ENCODE data around the gene HTRA1.
A peak's percentile ranks its signal among the peaks of the same experiment; 100 is the strongest.

HTRA1 gene

DNA sequence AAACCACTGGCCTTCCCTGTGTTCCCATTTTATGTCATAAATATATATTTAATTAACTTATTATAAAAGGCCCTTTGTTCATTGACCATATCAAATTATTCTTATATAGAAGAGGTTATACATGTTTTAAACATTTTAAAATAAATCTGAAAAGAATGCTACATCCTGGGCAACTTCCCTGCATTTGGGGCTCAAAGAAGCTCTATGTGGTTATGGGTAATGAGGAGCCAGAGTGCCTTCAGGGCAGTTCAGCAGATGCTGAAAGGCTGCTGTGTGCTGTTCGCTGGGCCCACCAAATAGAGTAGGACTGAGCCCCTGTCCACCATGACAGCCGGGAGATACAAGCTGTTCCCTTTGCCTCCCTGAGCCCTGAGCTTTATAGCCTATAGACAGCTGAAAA, 35.9 kb downstream of the HTRA1 start:
- DNase-seq = no peak

DNA sequence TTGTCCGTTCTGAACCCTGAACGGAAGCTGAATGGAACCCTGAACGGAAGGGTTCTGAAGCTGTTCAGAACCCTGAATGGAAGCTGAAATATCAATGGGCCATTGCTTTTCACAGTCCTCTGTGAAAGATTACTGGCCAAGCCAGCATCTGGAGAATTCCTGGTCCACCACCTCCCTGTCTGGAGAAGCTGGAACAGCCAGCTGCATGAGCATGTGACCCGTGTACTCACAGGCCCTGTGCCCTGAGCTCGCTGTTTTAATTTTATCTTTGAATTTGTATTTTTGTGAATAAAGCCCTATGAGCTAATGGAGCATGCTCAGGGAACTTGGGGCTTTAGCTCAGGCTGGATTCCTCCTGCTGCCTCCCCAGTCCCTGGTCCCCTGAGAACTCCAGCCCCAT, 37.2 kb downstream of the HTRA1 start:
- no peak for DNase-seq

DNA sequence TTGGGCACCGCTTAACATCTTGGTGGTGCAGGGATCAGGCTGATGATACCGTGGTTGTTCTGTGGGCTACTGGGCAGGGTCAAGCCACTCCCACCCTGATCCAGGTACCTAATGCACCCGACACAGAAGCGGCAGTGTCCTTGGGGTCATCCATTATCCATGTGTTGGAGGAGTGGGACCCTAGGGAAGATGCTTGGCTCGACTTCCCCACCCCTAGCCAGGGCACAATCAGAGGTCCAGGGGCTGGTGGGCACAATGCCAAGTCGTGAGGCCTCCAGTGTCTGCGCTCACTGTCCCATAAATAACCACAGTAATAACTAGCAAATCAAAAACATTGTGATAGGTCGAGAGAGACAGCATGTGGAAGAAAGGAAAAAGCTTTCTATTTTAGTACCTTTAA, 37.7 kb downstream of the HTRA1 start:
- no peak for DNase-seq

DNA sequence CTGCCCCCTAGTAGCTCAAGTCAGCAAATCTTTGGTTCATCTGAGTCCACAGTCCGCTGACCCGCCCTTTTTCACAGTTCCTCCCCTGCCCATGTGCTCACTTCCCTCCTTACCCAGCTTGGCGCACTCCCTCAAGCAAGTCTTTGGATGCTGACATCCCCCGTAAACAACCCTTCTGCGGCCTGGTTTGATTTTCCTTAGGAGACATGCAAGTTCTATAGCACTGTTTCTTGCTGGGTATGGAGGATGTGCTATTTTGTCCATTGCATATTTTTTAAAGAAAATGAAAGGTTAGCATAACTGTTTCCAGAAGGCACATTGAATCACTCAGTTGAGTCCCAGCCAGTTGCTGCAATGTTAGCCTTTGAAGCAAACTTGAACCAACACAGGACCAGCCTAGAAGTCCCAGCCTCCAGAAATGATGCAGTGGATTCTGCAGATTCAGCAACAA, 38.2 kb downstream of the HTRA1 start:
- no peak for DNase-seq

DNA sequence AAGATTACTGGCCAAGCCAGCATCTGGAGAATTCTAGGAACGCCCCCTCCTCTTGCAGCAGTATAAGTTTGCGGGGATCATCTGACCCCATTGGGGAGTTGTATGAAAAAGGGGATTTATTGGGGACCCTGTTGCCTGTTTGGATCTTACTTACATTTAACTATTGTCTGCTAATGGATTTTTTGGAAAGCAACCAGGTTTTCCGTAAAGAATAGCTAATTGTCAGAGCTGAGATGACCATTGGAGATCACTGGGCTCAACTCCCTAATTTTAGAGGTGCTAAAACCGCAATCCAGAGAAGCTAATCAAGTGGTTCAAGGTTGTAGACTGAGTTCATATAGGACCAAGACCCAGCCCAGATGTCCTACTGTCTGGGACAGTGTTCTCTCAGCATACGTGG, 38.8 kb downstream of the HTRA1 start:
- DNase-seq = no peak

DNA sequence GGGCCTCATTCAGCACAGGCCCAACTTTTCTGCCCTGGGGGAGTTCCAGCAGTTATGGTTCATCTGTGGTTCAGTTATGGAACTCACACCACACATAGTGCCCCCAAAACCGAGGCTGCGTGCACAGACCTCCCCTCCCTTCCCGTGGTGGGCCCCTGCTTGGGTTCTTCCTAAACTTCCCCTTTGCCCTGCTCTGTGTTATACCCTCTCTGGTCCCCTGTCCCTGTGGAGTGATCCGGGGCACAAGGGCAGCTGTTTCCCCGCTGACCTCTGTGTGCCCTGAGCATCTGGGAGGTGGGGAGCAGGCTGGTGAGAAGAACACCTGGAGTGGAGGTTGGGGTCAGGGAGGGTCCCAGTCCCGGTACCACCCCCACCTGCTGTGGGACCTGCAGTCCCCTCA, 39.4 kb downstream of the HTRA1 start:
- no peak for DNase-seq

DNA sequence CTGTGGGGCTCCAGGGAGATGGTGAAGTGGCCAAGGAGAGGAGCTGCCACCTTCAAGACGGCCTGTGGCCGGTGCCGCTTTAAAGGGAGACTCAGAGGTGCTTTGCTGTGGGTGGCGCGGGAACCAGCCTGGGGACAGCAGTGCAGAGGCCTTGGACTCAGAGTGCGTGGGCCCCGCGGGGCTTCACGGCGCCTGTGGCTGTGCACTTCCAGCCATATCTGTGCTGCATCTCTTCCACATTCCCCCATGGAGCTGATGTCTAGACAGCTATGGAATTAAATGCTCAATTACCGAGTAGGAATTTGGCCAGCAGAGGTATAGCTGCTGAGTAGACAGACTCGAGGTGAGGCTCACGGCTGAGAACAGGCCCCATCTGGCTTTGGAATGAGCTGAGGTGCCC, 41.7 kb downstream of the HTRA1 start:
- no peak for DNase-seq

DNA sequence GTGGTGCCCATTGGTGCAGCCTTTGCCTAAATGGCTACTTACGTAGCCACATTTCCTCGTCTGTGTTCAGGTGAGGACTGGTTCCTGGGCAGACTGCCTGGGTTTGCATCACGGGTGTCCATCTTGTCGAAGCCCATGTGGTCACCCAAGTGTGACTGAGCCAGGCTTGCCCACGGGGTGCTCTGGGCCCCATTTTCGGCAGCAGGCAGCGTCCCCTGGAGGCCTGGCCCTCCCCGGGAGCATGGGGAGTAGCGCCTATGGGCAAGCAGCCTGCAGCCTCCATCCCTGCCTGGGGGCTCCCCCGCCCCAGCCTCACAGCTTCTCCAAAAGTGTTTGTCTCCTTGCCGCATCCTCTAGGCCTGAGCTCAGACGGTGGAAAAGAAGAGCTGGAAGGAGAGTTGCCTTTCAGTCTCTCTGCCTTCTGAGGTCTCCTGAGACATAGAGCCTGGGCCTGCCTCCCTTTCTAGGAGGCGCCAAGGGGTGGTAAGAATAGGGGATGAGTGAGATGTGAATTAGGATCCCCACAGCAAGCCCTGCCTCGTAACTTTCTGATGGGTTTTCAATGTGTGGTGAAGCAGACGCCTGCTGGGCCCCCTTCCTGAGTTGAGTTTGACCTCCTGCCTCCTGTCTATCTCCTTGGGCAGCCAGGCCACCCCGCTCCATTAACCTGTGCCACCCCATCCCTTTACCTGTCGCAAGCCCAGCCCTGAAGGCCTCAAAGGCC, 42.7 kb downstream of the HTRA1 start:
- DNase-seq = no peak

DNA sequence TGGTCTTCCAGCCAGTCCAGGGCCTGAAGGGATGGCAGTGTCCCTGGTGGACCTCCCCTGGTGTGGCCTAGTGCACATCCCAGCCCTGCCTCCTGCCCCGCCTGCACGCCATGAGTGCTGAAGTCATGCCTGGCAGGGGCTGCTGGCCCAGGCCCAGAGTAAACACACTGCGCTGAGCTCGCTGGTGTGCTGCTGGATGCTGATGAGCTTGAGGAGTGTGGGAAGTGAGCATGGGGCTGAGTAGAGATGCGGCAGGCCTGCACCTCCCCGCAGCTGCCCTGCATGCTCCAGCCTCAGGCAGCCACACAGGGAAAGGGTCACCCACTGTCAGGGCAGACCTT, 43.2 kb downstream of the HTRA1 start:
- peak; percentile 78 for DNase-seq

DNA sequence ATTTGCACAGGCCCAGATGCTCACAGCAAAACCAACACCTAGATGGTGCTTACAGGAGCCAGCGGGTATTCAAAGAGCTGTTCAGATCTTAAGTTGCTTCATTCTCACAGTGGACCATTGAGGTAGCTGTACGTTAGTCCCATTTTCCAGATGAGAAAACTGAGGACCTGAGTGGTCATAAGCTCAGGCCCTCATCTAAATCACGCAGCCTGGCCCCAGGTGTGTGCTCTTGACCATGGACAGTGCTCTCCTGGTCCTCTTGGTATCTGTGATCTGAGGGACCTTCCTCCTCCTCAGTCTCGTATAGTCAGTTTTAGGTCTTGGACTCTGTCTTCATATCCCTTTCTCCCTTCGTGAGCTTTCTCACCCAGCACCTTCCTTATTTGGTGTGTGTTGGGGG, 43.7 kb downstream of the HTRA1 start:
- no peak for DNase-seq

DNA sequence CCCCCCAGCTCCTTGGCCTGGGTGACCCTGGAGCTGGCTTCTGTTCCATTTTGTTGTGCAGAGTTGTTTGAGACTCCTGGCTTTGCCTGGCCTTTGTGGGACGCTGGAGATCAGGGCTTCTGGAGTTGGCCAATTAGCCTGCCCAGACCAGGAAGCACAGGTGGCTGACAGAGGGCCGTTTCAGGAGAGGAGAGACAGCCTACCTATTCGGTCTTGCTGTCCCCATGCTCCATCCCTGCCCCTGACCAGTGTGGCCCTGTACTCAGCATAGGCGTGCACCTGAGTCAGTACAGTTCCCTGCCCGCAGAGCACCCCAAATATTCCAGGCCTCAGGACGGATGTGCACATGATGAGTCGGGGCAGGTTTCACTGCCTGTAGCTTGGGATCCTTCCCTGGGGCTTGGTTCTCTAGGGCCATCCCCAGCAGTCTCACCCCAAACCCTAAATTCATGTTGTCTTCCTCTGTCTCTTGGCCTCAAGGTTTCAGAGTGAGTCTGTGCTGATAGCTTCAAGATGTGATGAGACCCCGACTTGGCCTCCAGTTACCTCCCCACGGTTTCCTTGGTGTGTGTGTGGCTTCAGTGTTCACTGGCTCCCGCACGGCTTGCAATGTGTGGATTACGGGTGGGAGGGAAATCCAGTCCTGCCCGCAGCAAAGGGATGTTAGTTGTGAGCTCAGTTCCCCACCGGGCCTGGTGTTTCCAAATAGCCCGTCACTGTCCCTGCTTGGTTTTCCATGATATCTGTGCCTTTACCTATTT, 44.7 kb downstream of the HTRA1 start:
- no peak for DNase-seq

DNA sequence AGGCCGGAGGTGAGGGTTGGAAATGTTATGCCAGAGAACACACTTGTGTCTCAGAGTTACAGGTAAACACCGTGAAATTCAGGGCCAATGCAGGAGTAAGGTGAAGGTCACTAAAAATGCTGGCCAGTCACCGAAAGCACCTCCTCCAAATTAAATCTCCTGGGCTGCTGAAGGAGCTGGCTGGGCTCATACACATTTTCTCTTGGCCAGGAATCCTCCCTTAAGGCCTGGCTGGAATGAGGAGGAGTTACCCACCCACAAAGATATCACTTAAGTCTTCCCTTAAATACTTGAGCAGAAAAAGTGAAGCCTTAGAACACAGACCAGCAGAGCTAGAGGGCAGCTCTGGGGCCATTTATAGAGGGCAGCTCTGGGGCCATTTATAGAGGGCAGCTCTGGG, 46.3 kb downstream of the HTRA1 start:
- no peak for DNase-seq

DNA sequence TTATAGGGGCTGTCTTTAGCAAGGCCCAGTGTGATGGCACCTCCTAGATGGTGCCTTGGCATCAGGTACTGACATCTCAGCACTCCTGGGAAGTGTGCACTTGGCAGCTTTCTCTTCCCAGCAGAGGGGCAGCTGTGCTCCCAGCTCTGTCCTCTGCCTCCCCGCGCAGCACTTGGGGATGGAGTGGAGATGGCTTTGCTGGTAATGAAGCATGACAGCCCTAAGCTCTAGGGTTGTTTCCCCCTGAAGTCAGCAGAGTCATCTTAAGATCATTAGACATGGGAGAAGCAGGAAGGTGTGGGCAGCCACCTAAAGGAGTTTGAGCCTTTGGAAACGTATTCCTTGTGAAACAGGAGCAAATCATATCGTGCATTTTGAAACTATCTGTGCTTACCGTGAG, 46.7 kb downstream of the HTRA1 start:
- DNase-seq = no peak

DNA sequence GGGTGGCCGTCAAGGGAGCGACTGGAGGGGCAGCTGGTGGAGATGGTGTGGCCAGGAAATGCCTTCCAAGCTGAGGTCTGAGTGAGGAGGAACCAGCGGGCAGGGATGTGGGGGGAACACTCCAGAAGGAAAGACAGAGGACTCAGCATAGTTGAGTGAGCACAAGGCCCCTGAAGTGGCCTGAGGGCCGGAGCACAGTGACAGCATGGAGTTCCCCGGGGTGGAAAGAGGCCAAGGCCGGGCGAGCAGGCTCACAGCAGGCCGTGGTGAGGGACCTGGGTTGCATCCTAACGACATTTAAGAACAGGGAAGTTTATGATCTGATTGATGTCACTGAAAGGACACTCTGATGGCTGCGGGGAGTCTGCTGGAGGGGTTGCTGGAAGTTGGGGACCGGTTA, 48.0 kb downstream of the HTRA1 start:
- no peak for DNase-seq

DNA sequence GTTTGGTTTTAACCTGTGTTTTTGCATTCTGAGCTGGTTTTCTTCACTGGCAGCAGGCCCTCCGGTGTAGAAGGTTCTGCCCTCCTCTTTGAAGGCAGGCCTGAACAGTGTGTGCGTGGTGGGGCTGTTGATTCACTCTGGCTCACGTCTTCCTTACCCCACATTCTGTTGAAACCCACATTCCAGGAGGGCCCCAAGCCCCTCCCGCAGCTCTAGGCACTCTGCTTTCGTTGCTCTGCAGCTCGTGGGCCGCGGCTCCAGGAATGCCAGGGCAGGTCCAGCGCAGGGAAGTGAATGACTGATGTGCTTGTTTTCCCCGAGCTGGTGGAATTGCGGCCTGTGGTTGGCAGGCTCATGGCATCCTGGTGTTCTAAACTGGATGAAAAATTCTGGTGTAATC, 49.0 kb downstream of the HTRA1 start:
- no peak for DNase-seq

DNA sequence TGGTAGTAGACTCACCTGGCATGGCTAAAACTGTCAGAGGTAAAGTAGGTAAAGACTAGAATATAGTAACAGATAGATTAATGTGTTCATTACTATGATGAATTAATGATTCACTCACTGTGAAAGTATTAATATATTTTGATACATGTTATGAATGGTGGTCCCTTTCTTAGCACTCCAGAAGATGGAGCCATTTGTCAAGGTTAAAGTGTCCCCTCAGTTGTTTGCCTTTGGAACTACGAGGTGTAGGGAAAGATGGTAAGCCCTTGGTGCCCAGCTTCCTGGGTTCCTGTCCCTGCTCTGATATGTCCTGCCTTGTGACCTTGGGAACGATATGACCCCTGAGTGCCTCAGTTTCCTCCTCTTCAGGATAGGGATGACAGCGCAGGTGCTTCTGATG, 49.4 kb downstream of the HTRA1 start:
- DNase-seq = no peak

DNA sequence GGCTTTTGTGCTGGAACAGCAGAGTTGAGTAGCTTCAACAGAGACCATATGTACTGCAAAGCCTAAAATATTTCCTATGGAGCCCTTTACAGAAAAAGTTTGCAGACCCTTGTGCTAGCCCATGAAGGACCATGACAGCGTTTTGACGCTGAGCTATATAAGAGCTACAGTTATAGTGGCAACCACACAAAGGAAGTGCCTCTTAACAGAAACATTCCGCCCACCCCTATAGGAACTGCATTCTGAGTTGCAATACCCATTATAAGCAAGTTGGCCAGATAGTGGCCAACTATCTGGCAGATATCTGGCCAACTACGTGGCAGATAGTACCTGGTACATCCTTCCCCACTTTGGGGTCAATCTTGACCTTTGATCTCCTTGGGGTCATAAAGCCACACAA, 51.7 kb downstream of the HTRA1 start:
- DNase-seq = no peak

DNA sequence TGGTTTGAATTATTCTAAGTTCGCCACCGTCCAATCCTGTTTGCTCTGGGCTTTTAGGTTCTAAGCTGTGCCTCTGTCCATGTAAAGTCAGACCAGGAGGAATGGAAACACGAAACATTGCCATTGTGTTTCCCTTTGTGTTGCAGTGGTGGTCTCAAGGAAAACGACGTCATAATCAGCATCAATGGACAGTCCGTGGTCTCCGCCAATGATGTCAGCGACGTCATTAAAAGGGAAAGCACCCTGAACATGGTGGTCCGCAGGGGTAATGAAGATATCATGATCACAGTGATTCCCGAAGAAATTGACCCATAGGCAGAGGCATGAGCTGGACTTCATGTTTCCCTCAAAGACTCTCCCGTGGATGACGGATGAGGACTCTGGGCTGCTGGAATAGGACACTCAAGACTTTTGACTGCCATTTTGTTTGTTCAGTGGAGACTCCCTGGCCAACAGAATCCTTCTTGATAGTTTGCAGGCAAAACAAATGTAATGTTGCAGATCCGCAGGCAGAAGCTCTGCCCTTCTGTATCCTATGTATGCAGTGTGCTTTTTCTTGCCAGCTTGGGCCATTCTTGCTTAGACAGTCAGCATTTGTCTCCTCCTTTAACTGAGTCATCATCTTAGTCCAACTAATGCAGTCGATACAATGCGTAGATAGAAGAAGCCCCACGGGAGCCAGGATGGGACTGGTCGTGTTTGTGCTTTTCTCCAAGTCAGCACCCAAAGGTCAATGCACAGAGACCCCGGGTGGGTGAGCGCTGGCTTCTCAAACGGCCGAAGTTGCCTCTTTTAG, 52.9 kb downstream of the HTRA1 start:
- DNase-seq = no peak

DNA sequence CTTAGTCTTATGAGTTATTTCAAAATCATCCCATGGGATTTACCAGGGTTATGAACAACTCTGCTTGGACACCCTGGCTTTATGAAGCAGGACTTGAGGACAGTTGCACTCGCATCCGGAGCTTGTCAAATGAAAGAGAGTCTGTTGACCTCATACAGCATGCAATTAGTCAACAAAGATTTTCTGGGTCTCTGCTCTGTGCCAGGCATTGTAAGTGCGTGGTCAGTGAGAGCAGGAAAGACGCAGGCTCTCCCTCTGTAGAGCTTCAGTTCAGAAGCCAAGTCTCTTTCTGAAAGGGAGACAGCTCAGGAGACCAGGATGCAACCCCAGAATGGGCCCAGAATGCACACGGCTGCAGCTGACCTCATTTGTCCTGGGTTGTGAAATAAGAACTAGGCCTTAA, 53.7 kb downstream of the HTRA1 start:
- DNase-seq = no peak

DNA sequence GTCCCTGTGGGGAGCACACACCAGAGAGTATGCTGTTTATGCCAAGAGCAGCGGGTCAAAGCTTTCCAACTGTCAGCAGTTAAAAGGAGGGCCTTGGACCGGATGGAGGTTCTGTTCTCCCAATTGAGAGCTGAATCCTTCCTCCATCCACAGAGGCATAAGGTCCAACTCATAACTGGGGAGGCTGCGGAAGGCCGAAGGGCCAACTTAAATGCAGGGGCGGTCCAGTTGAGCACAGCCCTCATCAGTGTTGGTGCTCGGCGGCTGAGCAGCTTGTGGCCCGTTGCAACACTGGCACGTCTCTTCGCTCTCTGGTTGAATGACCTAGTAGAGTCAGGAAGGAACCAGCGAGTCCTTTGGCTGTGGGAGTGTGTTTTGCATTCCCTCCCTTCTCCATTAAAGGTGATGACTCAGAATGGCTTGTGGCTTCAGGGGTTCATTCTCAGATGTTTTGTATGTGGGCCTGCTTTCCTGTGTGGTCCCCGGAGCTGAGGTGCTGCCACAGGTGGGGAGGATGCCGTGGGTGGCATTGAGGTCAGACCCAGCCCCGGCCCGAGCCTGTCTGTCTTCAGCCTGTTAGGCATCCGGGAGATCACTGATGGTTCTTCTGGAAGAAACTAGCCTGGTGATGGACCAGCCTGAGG, 54.4 kb downstream of the HTRA1 start:
- no peak for DNase-seq

DNA sequence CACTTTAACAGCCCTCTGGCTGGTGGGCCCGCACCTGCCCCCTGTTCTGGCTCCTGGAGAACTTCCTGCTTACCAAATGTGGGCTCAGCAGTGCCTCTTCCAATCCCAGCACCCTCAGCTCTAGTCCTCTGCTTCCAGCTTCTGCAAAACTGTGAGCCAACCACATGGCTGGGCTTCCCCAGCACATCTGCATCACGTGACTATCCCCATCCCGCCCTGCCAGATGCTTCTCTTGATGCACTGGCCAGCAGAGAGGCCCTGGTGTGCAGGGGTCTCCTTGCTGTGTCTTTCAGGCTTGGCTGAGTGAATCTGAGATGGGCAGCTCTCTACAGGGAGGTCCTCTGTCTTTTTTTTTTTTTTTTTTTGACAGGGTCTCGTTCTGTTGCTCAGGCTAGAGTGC, 55.4 kb downstream of the HTRA1 start:
- no peak for DNase-seq

DNA sequence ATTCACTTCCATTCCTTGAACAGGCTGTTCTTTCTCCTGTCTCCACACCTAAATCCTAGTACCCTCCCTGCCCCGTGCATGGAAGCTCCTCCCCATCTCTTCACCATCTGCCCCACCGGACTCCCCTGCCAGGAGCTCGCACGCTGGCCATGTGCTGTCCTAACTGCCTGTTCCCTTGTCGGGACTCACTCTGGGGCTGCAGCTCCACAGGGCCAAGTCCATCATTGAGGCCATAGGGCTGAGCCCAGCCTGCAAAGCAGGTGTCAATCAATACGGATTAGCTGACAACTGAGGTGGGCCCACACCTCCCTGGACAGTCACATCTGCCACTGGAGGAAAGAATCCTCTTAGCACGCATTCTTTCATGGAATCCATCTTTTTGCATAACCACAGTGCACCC, 57.8 kb downstream of the HTRA1 start:
- DNase-seq = no peak

DNA sequence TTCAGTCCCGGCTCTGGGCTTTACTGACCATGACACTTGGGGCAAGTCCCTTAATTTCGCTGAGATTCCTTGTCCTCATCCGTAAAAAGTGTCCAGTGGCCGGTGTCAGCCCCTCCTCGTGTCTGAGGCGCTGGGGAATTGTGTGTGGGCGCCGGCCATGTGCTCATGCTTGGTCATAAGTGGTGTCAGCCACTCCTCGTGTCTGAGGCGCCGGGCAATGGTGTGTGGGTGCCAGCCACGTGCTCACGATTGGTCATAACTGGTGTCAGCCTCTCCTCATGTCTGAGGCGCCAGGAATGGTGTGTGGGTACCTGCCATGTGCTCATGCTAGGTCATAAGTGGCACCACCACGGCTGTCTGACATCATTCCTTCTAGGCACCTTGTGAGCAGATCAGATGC, 58.5 kb downstream of the HTRA1 start:
- DNase-seq = no peak

DNA sequence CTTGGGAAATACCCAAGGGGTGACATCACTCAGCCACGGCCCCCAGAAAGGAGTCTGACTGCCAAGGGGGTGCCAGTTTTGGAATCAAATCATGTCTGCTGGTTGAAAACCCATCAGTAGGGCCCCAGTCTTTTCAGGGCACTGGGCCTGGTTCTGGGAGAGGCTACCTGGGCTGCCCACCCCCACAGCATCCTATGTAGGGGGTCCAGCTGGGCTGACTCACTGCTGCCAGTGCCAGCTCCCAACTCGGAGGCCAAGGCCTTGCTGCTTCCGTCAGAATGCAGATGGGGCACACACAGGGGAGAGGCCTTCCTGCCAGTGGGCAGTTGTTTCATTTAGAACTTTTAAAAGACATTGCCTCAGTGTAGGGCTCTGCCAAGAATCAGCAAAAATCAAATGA, 59.7 kb downstream of the HTRA1 start:
- no peak for DNase-seq
